Activated naive CD4-positive, alpha-beta T cell treated with anti-CD3 and anti-CD28 coated beads for 36 hours (primary cell): Measurements from ENCODE around the gene BRINP3. TPM values are rescaled to one million over a fixed set of nuclear protein-coding genes. Genes with fewer than 3 reads are reported as not detected.

Experiments
- CTCF ChIA-PET: fragments of 350-600 bp; sonication (Branson Sonifier 250); formaldehyde crosslinking; loops from one replicate; lab custom pipeline; 2021; ENCODE audit warnings: antibody characterized with exemption; lab: Charles Lee
- DNase-seq: peaks from one replicate; pipeline ENCODE4 v3.0.0-alpha.2; 2020
- H3K27ac Mint-ChIP-seq: one replicate; pipeline ENCODE4 v1.8.0; 2021; ENCODE audit warnings: mild to moderate bottlenecking, mixed read lengths
- H3K27me3 Mint-ChIP-seq: one replicate; pipeline ENCODE4 v1.8.0; 2021; ENCODE audit warnings: low read depth, mixed read lengths
- H3K36me3 Mint-ChIP-seq: one replicate; pipeline ENCODE4 v1.8.0; 2021; ENCODE audit warnings: low read depth, mixed read lengths
- H3K4me1 Mint-ChIP-seq: one replicate; pipeline ENCODE4 v1.8.0; 2021; ENCODE audit warnings: low read depth, mixed read lengths
- H3K4me3 Mint-ChIP-seq: one replicate; pipeline ENCODE4 v1.8.0; 2021; ENCODE audit warnings: mild to moderate bottlenecking, moderate library complexity, mixed read lengths
- H3K9me3 Mint-ChIP-seq: one replicate; pipeline ENCODE4 v1.8.0; 2021; ENCODE audit warnings: mixed read lengths
- intact Hi-C: fragments of 100-400 bp; cut with micrococcal nuclease; formaldehyde crosslinking; loops from one replicate; pipeline ENCODE4 v1.15.1; 2023
- total RNA-seq, 2 experiments: library from RNA; stranded (reverse); gene quantifications; one replicate each; pipeline ENCODE4 v1.2.3, GENCODE V29; 2021

The BRINP3 gene
- total RNA-seq, 2 experiments from 2014 or later, result not detected

GRCh38 chr1:190169311-190170067 lies 308.2 kb downstream of the BRINP3 start:
- Mint-ChIP-seq H3K27ac (no peak overlapping the region), H3K9me3 (peaks cover 2% of the 10 kb centered on the region), H3K4me1 (no peaks in the 10 kb centered on the region), H3K27me3 (no peaks in the 10 kb centered on the region), H3K4me3 (no peak overlapping the region), H3K36me3 (no peaks in the 10 kb centered on the region)
- intact Hi-C loops, result no loop called here
- CTCF ChIA-PET, result no interaction called here
- no peak for DNase-seq

DNA sequence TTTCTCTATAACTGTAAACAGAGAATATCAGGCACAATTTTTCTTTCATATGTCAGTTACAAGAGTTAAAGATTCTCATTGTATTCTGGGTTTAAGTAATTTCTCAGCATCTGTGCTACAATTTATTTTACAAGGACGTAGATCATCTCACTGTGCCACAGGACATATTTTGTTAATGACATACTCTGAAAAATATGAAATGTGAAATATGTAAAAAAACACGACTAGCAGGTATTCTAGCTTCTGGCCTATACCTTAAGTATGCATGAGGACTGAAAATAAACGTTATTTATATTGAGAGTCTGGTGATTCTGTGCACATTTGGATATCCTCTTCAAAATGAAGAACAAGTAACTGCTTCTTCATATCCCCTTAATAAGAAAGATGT lies 308.8 kb downstream of the BRINP3 start:
- H3K4me1 Mint-ChIP-seq, result no peaks in the 10 kb centered on the region
- intact Hi-C loops, result no loop called here
- no peak overlapping the region for H3K4me3 Mint-ChIP-seq
- CTCF ChIA-PET, result no interaction called here
- DNase-seq, result no peak
- H3K27me3 Mint-ChIP-seq, result no peaks in the 10 kb centered on the region
- peaks cover 2% of the 10 kb centered on the region for H3K9me3 Mint-ChIP-seq
- H3K27ac Mint-ChIP-seq, result no peak overlapping the region
- no peaks in the 10 kb centered on the region for H3K36me3 Mint-ChIP-seq

GRCh38 chr1:190168116-190168892 lies 309.4 kb downstream of the BRINP3 start:
- Mint-ChIP-seq H3K9me3 (peaks cover 2% of the 10 kb centered on the region), H3K27me3 (no peaks in the 10 kb centered on the region), H3K4me3 (no peak overlapping the region), H3K27ac (no peak overlapping the region), H3K36me3 (no peaks in the 10 kb centered on the region), H3K4me1 (no peaks in the 10 kb centered on the region)
- no peak for DNase-seq
- CTCF ChIA-PET, result no interaction called here
- intact Hi-C loops, result no loop called here

GRCh38 chr1:190159146-190159545 lies 318.5 kb downstream of the BRINP3 start:
- DNase-seq, result no peak
- intact Hi-C loops, result no loop called here
- Mint-ChIP-seq H3K36me3 (no peaks in the 10 kb centered on the region), H3K9me3 (peaks cover 2% of the 10 kb centered on the region), H3K27me3 (no peaks in the 10 kb centered on the region), H3K4me3 (no peak overlapping the region), H3K27ac (no peak overlapping the region), H3K4me1 (no peaks in the 10 kb centered on the region)
- CTCF ChIA-PET, result no interaction called here

- CTCF ChIA-PET, result no interaction called here
- intact Hi-C loops, result no loop called here
- Mint-ChIP-seq H3K9me3 (peaks cover 4% of the 10 kb centered on the region), H3K4me1 (no peaks in the 10 kb centered on the region), H3K27ac (no peak overlapping the region), H3K27me3 (no peaks in the 10 kb centered on the region), H3K4me3 (no peak overlapping the region), H3K36me3 (no peaks in the 10 kb centered on the region)
- no peak for DNase-seq
Observed at GRCh38 chr1:190154744-190155143, 322.9 kb downstream of the BRINP3 start.

DNA sequence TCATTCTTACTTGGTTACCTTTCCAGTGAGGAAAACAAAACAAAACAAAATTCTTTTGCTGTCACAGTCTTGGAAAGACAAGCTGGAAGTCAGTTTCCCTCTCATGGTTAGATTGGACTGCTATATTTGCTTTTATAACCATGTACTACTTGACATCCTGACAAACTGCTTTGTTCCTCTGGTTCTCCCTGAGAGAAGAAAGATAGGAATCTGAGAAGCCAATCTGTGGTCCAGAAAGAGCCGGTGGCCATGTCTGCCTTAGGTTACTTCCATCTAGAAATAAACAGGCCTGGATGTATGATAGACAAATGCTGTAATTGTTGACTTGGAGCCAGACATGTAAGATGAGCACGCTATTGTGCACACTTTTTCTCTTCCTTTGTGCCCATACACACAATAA lies 330.0 kb downstream of the BRINP3 start:
- Mint-ChIP-seq H3K27ac (no peak overlapping the region), H3K4me1 (no peaks in the 10 kb centered on the region), H3K4me3 (no peak overlapping the region), H3K9me3 (peaks cover 6% of the 10 kb centered on the region), H3K36me3 (no peaks in the 10 kb centered on the region), H3K27me3 (no peaks in the 10 kb centered on the region)
- DNase-seq, result no peak
- CTCF ChIA-PET, result no interaction called here
- intact Hi-C loops, result no loop called here

DNA sequence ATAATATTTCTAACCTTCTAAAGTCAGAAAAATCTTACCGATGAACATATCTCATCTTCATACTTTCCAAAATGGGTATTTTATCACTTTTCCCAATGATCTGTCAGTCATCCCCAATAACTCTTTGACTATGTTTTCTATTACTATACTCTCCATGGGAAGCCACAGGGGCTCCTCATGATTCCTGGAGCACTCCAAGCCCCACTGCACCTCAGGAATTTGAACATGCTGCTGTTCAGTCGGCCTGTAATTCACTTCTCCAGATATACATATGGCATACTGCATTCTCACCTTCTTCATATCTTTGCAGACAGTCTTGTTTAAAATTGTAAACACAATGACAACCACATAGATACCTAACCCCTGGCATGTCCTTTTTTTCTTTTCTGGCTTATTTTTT lies 333.0 kb downstream of the BRINP3 start:
- Mint-ChIP-seq H3K27ac (no peak overlapping the region), H3K27me3 (no peaks in the 10 kb centered on the region), H3K36me3 (no peaks in the 10 kb centered on the region), H3K9me3 (peaks cover 6% of the 10 kb centered on the region), H3K4me3 (no peak overlapping the region), H3K4me1 (no peaks in the 10 kb centered on the region)
- intact Hi-C loops, result no loop called here
- no peak for DNase-seq
- CTCF ChIA-PET, result no interaction called here

DNA sequence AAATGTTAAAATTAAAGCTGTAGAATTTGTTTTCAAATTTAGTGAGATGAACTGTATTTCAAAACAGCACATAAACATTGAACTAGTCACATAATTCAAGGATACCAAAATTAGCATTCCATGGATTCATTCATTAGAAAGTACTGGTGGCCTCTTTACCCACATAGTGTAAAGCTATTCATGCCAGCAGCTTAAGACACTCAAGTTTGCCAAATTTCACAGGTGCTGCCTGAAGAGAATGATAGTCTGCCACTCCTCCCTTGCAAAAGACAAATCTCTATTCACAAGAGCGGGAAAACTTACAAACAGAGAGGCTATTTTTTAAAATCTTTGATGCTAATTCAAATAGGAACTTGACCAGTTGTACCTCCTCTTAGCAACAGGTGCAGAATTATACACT lies 337.0 kb downstream of the BRINP3 start:
- intact Hi-C loops, result no loop called here
- Mint-ChIP-seq H3K4me3 (no peak overlapping the region), H3K9me3 (peaks cover 9% of the 10 kb centered on the region), H3K36me3 (no peaks in the 10 kb centered on the region), H3K4me1 (no peaks in the 10 kb centered on the region), H3K27ac (no peak overlapping the region), H3K27me3 (no peaks in the 10 kb centered on the region)
- CTCF ChIA-PET, result no interaction called here
- DNase-seq, result no peak

DNA sequence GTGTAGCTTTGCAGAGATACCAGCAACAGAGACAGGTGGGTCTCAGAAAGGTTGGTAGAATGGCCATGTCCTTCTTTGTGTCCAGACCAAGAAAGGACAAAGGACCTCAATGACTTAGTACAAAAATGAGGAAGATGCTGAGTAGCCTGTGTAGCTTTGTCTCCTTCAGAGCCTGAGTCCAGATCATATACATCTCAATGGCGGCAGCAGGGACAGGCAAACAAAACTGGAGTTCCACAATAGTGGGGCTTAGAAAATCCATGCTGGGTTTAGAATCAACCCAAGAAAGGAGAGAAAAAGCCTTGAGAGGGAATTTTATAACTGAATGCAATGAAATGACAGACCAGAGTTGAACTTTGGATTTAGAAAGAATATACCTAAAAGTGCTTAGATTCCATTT lies 339.0 kb downstream of the BRINP3 start:
- no peak for DNase-seq
- Mint-ChIP-seq H3K36me3 (no peaks in the 10 kb centered on the region), H3K9me3 (peaks cover 7% of the 10 kb centered on the region), H3K27ac (no peak overlapping the region), H3K27me3 (no peaks in the 10 kb centered on the region), H3K4me1 (no peaks in the 10 kb centered on the region), H3K4me3 (no peak overlapping the region)
- intact Hi-C loops, result no loop called here
- CTCF ChIA-PET, result interaction anchor here (0.7 kb wide), 1 partner anchor 46 kb away, joined by 3 read pairs; no protein-coding TSS in a partner anchor

DNA sequence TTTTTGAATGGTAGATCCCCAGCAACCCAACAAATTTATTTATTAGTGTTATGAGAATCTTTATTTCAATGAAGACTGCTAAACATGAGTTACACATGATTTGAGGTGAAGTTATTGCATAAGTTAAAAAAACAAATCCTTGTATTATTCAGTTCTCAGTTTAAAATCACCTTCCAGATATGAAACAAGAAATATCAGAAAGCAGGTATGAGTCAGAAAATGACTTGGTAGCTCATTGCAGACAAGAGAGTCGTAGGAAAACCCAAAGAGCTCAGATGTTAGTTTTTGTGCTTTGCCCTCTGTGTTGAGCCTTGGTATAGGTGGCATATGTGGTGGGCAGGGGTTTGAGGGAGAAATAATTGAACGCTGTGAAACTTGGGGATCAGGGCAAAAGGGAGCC lies 339.4 kb downstream of the BRINP3 start:
- no peaks in the 10 kb centered on the region for H3K4me1 Mint-ChIP-seq
- H3K27ac Mint-ChIP-seq, result no peak overlapping the region
- peaks cover 9% of the 10 kb centered on the region for H3K9me3 Mint-ChIP-seq
- intact Hi-C loops, result no loop called here
- CTCF ChIA-PET, result interaction anchor here (0.7 kb wide), 1 partner anchor 46 kb away, joined by 3 read pairs; no protein-coding TSS in a partner anchor
- no peak overlapping the region for H3K4me3 Mint-ChIP-seq
- H3K36me3 Mint-ChIP-seq, result no peaks in the 10 kb centered on the region
- no peaks in the 10 kb centered on the region for H3K27me3 Mint-ChIP-seq
- DNase-seq, result no peak

DNA sequence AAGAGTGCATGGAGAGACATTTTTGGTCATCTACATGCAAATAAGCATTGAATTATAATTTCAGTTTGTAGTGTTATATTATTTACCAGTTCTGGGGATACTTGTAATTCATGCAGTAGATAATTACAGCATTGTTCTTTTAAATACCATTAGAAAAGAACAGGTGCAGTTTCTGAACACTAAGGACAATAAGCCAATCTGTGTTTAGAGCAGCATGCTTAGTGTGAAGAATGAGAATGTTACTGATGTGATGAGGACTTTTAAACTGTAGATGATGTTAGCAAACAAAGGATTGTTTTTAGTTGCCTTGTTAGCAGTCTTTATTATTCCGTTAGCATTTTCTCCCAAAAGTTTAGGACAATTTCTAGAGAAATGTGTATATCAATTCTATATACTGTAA lies 348.3 kb downstream of the BRINP3 start:
- DNase-seq, result no peak
- Mint-ChIP-seq H3K27ac (no peak overlapping the region), H3K4me3 (no peak overlapping the region), H3K36me3 (no peaks in the 10 kb centered on the region), H3K9me3 (peaks cover 2% of the 10 kb centered on the region), H3K27me3 (no peaks in the 10 kb centered on the region), H3K4me1 (no peaks in the 10 kb centered on the region)
- intact Hi-C loops, result no loop called here
- CTCF ChIA-PET, result no interaction called here

- H3K27me3 Mint-ChIP-seq, result no peaks in the 10 kb centered on the region
- no peaks in the 10 kb centered on the region for H3K9me3 Mint-ChIP-seq
- CTCF ChIA-PET, result no interaction called here
- no peak for DNase-seq
- intact Hi-C loops, result no loop called here
- H3K36me3 Mint-ChIP-seq, result no peaks in the 10 kb centered on the region
- no peaks in the 10 kb centered on the region for H3K4me1 Mint-ChIP-seq
- no peak overlapping the region for H3K4me3 Mint-ChIP-seq
- H3K27ac Mint-ChIP-seq, result no peak overlapping the region
Observed at GRCh38 chr1:190126728-190127127, 350.9 kb downstream of the BRINP3 start.

DNA sequence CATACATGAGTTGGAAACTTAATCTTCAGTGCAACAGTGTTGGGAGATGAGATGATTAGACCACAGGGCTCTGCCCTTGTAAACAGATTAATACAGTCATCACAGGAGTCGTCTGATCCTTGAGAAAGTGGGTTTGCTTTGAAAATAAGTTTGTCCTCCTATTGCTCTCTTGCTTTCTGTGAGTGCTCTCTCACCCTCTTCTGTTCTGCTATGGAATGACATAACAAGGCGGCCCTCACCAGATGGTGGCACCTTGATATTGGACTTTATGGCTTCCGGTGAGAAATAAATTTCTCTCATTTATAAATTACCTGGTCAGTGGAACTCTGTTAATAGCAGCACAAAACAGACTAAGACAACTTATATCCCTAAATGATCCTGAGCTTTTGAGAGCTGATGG lies 353.6 kb downstream of the BRINP3 start:
- H3K27me3 Mint-ChIP-seq, result no peaks in the 10 kb centered on the region
- H3K4me3 Mint-ChIP-seq, result no peak overlapping the region
- no peak overlapping the region for H3K27ac Mint-ChIP-seq
- intact Hi-C loops, result no loop called here
- H3K9me3 Mint-ChIP-seq, result no peaks in the 10 kb centered on the region
- no peaks in the 10 kb centered on the region for H3K4me1 Mint-ChIP-seq
- DNase-seq, result no peak
- CTCF ChIA-PET, result no interaction called here
- H3K36me3 Mint-ChIP-seq, result no peaks in the 10 kb centered on the region
